Bronchial epithelial cell (primary cell): Measurements from ENCODE around the gene POLG. TPM values are rescaled to one million over a fixed set of nuclear protein-coding genes. Genes with fewer than 3 reads are reported as not detected.
A peak's percentile ranks its signal among the peaks of the same experiment; 100 is the strongest.

Source experiments
- DNase-seq: peaks from one replicate; pipeline ENCODE4 v3.0.0-alpha.2; 2010; ENCODE audit warnings: low read depth
- FAIRE-seq: peaks from 2 replicates; lab custom pipeline; 2011; peaks lifted over from hg19 to GRCh38; lab: Jason Lieb, UNC
- H3K27me3 ChIP-seq: 2 replicates; pipeline ENCODE4 v1.5.1; 2011; ENCODE audit warnings: low read length; ENCODE audit not compliant: control insufficient read depth, insufficient read depth
- H3K36me3 ChIP-seq: 2 replicates; pipeline ENCODE4 v1.5.1; 2011; ENCODE audit warnings: low read length; ENCODE audit not compliant: control insufficient read depth, insufficient read depth
- H3K4me3 ChIP-seq: 2 replicates; pipeline ENCODE4 v1.5.1; 2011; ENCODE audit warnings: mild to moderate bottlenecking, low read depth, low read length, control low read depth
- total RNA-seq: library from RNA; depleted of rRNA; stranded (reverse); fragments of >200 nt; gene quantifications from 2 replicates; pipeline ENCODE4 v1.2.1, GENCODE V29; 2014
- TF ChIP-seq, protein P1 (sequence below): IDR thresholded peaks from 2 replicates; pipeline ENCODE4 v1.5.1; 2011; ENCODE audit warnings: mild to moderate bottlenecking, moderate library complexity, low read length, control low read depth, inconsistent platforms; ENCODE audit not compliant: insufficient read depth, severe bottlenecking

The POLG gene
- total RNA-seq, 1 donor from 2014 or later, result 93.7 TPM

DNA sequence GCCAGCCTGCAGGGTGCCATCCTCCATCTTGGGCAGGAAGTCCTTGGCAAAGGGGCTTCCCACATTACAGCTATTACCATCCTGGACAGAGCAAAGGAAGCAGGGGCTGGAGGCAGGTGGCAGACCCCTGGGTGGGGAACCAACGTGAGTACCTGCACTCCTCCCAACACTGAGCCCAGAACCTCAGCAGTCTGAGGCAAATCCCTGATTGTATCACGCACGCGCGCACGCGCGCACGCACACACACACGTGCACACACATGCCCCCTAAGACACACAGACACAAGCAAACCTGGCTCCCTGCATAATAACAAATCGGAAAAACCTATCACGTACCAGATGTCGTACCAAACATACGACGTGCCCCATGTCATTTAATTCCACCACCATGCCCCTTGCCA lies 11.8 kb downstream of the POLG start:
- no peak overlapping the region for H3K4me3 ChIP-seq
- peaks cover 74% of the 10 kb centered on the region for H3K36me3 ChIP-seq
- DNase-seq (no peak), FAIRE-seq (no peak)
- TF ChIP-seq, protein P1, sequence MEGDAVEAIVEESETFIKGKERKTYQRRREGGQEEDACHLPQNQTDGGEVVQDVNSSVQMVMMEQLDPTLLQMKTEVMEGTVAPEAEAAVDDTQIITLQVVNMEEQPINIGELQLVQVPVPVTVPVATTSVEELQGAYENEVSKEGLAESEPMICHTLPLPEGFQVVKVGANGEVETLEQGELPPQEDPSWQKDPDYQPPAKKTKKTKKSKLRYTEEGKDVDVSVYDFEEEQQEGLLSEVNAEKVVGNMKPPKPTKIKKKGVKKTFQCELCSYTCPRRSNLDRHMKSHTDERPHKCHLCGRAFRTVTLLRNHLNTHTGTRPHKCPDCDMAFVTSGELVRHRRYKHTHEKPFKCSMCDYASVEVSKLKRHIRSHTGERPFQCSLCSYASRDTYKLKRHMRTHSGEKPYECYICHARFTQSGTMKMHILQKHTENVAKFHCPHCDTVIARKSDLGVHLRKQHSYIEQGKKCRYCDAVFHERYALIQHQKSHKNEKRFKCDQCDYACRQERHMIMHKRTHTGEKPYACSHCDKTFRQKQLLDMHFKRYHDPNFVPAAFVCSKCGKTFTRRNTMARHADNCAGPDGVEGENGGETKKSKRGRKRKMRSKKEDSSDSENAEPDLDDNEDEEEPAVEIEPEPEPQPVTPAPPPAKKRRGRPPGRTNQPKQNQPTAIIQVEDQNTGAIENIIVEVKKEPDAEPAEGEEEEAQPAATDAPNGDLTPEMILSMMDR, result no peak
- H3K27me3 ChIP-seq, result no peaks in the 10 kb centered on the region

DNA sequence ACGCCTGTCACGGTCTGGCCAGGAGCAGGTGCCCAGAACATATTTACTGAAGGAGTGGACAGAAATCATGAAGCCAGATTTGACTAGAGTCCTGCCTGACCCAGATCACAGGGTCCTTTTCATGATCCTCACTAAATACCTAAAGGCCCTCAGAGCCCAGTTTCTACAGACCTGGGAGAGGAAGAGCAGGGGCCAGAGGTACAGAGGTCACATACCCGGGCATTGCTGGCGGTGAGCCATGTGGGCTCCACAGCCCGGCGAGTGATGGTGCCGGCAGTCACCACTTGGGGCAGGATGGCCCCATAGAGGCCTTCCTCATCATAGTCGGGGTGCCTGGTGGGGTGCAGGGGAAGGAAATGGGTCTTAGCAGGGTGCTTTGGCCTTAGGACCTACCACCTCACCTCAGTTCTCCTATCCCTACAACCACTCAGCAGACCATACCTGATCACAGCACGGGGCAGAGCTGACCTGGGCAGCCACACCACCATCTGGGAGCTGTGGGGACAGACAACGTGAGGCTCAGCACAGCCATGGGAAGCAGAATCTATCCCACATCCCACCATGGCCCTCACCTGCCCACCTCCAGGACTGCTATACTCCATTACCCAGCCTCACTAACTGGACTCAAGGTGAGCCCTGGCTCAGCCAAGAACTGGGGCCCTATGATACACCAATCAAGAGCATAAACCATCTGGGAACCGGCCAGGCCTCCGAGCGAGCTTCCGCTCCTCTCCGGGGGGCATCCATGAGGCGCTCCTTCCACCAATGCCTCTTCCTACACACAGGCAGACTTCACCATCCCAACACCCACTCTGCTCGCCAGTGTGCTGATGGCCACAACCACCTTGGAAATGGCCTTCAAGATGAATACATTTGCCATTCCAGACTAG lies 12.9 kb downstream of the POLG start:
- H3K27me3 ChIP-seq, result no peaks in the 10 kb centered on the region
- FAIRE-seq (no peak), DNase-seq (no peak)
- no peak overlapping the region for H3K4me3 ChIP-seq
- peaks cover 72% of the 10 kb centered on the region for H3K36me3 ChIP-seq
- TF ChIP-seq, protein P1, result peak; percentile 3

DNA sequence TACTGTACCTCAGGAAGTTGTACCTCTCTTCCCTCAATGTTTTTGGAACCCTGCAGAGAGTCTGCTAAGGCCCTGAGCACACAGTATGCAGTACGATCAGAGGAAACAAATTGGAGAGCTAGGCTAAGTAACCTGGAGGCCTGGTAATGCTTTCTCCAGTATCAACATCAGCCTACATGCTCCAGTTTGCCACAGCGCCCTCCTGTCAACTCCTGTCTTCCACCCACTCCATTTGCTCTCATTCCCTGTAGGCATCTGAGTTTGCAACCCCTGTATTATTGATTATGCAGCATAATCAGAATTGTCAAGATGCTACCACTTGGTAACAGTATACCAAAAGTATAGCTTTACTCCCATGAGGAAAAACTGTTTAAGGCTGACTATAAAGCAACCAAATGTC lies 14.4 kb downstream of the POLG start:
- TF ChIP-seq, protein P1, result no peak
- H3K4me3 ChIP-seq, result no peak overlapping the region
- FAIRE-seq (no peak), DNase-seq (no peak)
- no peaks in the 10 kb centered on the region for H3K27me3 ChIP-seq
- H3K36me3 ChIP-seq, result peaks cover 63% of the 10 kb centered on the region

GRCh38 chr15:89319678-89320077 lies 14.9 kb downstream of the POLG start:
- TF ChIP-seq, protein P1, result no peak
- H3K27me3 ChIP-seq, result no peaks in the 10 kb centered on the region
- FAIRE-seq, result no peak
- DNase-seq, result no peak
- H3K36me3 ChIP-seq, result peaks cover 58% of the 10 kb centered on the region
- H3K4me3 ChIP-seq, result no peak overlapping the region

- FAIRE-seq (no peak), DNase-seq (no peak)
- Histone ChIP-seq H3K36me3 (peaks cover 35% of the 10 kb centered on the region), H3K27me3 (no peaks in the 10 kb centered on the region), H3K4me3 (no peak overlapping the region)
- TF ChIP-seq, protein P1, result no peak
Measured at GRCh38 chr15:89317186-89317720, 17.4 kb downstream of the POLG start.
